GM21723 (cell line): ENCODE results near the gene MYCT1.

ENCODE experiments used
- ATAC-seq: cut with Tn5 transposase; IDR thresholded peaks from one replicate; pipeline ENCODE4 v1.9.1; 2021; ENCODE audit warnings: mild to moderate bottlenecking, moderate library complexity; ENCODE audit not compliant: unreplicated experiment

MYCT1 gene

DNA sequence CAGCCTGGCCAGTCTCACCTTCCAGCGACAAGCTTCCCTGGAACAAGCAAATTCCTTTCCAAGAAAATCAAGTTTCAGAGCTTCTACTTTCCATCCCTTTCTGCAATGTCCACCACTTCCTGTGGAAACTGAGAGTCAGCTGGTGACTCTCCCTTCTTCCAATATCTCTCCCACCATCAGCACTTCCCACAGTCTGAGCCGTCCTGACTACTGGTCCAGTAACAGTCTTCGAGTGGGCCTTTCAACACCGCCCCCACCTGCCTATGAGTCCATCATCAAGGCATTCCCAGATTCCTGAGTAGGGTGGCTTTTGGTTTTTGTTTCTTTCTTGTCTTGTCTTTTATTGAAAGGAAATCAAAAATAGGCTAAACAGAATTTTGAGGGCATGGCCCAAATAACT, 24.3 kb downstream of the MYCT1 start:
- no peak for ATAC-seq

DNA sequence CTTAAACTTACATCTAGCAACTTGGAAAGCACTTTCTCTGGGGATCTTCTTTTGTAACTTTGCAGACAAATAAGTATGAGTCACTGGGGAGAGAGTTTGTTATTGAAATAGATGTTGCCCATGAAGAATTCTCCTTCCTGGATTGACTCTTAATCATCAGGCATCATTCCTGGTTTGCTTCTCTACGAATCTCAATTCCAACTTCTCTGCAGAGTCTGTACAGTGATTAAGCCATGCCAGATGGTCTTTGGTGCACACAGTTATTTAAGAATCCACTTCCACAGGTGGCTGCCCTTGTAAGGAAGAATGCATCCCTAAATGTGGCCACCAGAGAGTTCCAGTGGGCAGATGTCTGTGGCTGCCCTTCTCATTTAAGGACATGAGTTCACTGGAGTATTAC, 25.7 kb downstream of the MYCT1 start:
- ATAC-seq: no peak

DNA sequence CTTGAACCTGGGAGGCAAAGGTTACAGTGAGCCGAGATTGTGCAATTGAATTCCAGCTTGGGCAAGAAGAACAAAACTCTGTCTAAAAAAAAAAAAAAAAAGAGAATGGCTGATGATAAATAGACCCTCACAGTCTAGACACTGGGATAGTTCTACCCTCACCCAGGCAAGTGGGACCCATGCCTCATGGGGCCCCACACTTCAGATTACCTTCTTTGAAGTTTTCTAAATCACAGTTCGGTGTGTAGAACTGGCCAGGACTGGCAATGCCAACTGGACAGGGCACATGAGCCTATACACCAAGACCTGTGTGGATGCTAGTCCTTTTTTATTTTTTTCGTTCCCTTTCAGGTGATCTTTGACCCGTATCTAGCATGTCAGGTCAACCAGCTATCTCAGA, 28.6 kb downstream of the MYCT1 start:
- no peak for ATAC-seq

DNA sequence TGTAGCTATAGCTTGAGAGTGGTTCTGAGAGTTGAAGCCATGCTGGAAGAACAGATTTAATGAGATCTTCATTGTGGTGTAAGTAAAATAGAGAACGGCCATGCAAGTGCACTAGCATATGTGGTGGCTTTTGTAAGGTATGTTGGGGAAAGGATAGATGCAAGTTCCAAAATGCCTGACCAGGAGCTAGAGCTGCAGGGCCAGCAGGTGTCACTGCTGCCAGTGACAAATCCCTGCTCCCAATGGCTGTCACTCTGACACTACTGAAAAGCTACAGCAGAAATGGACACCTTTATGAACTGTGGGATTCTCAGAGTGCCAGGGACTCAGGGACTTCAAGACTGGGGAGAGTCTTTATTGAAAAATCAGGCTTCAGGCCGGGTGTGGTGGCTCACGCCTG, 29.8 kb downstream of the MYCT1 start:
- no peak for ATAC-seq

DNA sequence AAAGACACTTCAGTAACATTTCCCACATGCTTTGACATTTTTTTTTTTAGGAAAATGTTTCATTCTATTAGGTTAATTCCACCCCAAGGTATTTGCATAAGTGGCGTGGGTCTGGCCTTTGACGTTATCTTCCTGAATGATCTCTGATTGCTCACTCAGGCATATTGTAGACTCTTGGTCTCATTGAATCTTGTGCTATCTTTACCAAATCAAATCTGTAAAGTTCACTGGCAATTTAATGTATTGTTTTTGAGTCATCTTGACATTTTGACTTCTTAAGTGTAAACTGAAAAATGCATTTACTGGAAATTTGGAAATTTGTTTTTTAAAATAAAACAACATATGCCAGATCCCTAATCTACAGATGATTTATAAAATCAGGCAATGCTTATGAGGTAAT, 36.9 kb downstream of the MYCT1 start:
- ATAC-seq: no peak

DNA sequence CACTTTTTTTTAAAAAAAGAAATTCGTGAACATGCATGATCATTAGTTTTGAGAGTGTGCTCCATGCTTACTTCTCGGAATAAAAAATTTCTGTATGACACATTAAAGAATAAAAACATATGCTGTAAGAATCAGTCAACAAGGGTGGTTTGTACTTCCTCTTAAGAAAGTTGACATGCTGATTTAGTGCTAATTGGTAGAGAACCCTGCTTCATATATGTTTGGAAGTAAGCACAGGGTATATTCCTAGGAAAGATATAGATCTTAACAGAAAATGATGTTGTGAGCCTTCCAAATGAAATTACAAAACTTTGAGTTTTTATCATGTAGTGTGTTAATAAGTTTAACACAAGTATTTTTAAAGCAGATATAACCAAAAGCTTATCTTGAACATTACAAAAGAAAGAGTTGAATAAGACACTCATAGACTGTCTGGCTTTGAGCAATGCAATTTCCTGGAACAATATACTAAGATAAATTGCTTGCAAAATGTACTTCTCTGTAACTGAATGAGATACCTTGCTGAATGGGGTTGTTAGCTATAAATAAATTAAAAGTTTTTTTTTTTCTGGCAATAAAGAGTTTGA, 39.1 kb downstream of the MYCT1 start:
- no peak for ATAC-seq

DNA sequence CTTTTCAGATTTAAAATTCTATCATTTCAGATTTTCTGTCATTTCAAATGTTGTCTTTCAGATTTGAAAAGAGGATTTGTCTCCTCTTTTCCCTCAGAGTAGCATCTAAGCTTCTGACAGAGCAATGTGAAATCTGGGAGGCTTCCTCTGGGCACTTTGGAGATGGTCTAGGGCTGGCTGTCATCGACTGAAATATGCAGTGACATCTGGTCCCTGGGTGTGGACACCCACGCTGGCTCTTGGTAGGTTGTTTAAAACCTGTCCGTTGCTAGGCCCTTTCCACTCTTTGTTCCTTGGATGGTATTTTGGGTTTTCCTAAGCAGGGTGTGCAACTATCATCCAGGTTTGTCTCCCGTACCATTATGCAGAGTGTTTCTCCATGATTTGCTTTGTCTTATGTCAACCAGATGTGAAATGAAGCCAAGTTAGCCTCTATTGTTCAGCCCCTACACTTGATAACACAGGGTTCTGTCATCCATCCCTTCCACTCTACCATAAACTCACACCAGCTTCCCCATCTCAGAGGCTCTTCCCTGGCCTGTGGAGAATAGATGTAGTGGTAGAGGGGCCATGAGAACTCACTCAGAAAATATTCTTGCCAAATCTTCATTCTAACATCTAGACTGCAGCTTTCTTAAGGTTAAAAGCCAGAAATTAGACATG, 47.9 kb downstream of the MYCT1 start:
- ATAC-seq: no peak

DNA sequence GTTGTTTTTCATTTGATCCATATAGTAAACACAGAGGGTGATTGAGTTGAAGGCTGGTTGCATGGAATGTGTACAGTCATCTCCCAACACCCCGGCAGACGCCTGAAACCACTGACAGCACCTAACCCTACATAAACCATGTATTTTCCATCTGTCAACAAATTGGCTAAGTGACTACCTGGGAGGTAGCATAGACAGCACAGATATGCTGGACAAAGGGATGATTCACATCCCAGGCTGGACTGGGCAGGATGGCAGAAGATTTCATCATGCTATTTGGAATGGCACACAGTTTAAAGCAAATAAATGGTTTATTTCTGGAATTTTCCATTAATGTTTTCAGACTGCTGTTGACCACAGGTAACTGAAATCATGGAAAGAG, 48.5 kb downstream of the MYCT1 start:
- no peak for ATAC-seq

DNA sequence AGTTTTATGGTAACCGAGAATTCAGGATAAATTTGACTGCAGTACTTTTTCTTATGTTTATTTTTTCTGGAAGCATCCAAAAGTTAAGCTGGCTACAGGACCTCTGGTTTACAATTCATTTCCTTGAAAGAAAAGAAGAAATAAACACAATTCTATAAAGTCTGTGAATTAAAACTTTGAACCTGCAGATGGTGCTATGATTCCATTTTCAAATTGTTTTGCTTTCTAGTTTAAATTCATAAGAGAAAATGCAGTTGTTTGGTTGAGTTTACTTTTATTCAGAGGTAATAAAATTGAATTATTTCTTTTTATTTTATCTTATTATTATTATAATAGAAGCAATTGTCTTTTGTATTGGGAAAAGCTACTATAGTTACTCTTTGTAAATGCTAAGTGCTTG, 51.1 kb downstream of the MYCT1 start:
- ATAC-seq: no peak

DNA sequence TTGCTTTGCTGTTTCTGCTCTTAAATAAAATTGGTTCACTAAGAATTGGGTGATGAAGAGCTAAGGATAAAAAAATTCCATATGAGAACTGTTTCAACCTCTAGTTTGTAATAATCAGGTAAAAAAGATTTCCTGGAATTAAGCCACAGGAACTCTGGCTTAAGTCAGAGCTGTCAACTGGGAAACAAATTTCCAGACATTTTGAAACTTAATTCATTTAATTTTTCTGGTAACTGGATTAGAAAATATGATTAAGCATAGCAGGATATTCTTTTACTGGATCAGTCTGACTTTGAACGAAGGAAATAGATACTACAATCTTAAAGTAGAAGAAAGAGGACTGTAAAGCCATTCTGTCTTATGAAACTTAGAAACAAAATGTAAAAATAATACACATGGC, 51.6 kb downstream of the MYCT1 start:
- ATAC-seq: no peak

DNA sequence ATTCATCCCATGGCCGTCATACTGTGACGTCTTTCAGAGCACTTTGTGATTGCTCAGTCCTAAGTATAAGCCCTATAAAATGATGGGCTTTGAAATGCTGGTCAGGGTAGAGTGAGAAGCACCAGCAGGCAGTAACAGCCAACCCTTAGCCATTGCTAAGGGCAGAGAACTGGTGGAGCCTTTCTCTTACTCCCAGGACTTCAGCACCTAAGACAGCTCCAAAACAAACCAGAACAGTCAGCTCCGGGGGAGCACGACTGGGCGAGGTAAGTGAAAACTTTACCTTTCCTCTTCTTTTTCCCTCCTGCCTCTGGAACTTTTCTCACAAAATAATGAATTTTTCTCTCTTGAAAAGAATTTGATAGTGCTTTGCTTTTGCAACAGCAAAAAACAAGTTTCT, 53.0 kb downstream of the MYCT1 start, which contains the start of gene VIP:
TSS of gene VIP (plus strand) at position 104 of the 400 bp plus-strand sequence. CDS start 1,381 bp downstream, outside the sequence.
- no peak for ATAC-seq

DNA sequence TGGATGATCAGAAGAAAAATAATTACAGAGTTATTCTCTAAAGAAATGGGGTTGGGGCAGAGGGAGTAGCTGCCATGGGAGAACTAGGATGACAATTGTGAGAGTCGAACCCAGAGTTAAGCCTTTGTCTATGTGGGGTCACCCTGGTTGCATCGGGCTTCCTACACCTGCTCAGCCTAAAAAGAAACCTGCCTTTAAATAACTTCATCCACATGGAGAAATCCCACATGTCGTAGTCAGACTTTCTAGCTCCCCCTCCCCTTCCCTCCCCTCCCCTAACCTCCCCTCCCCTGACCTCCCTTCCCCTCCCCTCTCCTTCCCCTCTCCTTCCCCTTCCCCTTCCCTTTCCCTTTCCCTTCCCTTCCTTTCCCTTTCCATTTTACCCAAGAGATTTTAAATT, 67.6 kb downstream of the MYCT1 start:
- no peak for ATAC-seq

DNA sequence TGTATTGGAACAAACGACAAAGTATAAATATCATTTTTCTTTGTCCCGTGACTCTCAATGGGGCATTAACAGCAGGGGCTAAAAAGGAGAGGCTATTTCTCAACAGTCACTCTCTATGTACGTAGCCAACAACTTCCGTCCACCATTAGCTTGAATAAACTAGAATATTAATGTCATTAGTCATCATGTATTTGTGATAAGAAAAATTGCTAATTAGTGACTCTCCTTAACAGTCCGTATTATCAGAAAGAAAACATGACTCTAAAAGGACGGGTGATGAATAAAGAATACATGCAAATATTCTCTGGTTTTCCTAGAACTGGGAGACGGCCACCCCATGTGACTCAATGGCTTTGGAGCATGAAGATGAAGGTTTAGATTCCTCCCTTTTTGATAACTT, 71.5 kb downstream of the MYCT1 start:
- ATAC-seq: no peak

DNA sequence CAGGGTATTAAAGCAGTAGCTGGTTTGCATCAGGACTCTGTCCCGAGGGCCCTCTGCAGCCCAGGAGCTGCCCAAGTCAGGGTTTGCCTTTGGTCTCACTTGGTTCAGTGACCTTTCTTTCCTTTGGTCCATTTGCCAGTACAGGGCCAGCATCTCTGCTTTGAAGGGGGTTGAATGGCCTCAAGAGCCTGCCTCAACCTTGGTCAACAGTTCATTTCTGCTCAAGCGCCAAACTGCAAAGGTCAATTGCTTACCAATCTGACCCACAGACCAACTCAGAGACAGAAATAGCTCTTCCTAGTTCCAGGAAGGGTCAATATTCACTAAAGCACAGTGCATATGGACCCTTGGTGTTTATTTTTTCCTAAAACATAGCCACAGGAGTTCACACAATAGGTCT, 72.3 kb downstream of the MYCT1 start:
- ATAC-seq: no peak

DNA sequence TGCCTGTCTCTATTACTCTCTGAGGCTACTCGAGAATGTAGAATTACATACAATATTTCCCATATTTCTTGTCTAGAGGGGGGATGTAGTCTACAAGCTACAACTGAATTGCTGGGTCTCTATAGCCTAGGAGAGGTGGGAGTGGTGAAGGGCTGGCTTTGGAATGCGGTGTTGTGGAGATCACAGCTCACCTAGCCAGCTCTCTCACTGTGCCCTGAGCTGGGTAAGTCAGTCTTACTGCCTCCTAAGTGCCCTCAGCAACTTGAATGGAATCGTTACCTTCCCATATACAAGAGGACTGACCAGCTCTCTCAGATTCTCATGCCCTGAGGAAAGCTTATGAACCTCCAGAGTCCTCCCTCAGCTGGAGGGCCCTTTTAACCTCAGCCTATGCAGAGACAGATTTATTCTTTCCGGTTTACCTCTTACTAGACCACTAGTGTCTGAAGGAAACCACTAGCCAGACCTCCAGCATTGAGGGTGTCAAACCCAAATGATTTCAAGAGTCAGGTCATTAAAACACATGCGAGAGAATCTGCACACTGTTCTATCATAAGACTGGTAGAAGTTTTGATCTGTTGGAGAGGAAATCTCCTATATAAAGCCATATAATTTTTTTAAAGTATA, 73.5 kb downstream of the MYCT1 start:
- no peak for ATAC-seq
